A549 (cell line): ENCODE results near the gene PEA15. TPM values are rescaled to one million over a fixed set of nuclear protein-coding genes. Genes with fewer than 3 reads are reported as not detected.

Source experiments
- ATAC-seq, 2 experiments: fragments of 200-7000 bp in 1 of 2; fragments of >200 bp in 1 of 2; cut with Nextera tagmentation in 1 of 2; cut with Tn5 transposase in 1 of 2; 3 replicates each; pipeline versions ENCODE4 v1.8.0 to v1.9.1; 2018 to 2020; ENCODE audit warnings: mild to moderate bottlenecking in 1 of 2, moderate library complexity in 1 of 2
- CTCF ChIA-PET: fragments of 300-600 bp; sonication (Branson Sonifier 250); formaldehyde crosslinking; extraction: SDS; loops from one replicate; lab custom pipeline; 2021; ENCODE audit warnings: antibody characterized with exemption, inconsistent platforms; lab: Yijun Ruan, JAX
- POLR2A ChIA-PET: fragments of 350-600 bp; formaldehyde crosslinking; extraction: SDS; loops from one replicate; lab custom pipeline; 2021; ENCODE audit warnings: antibody characterized with exemption, inconsistent platforms; lab: Yijun Ruan, JAX
- DNase-seq, 2 experiments: peaks; one replicate each; pipeline versions ENCODE4 v3.0.0 to v3.0.0-alpha.2; 2011 to 2016; ENCODE audit warnings: low read depth in 1 of 2, low spot score in 1 of 2
- FAIRE-seq: peaks from 2 replicates; lab custom pipeline; 2011; peaks lifted over from hg19 to GRCh38; lab: Jason Lieb, UNC
- H3K27ac ChIP-seq, 2 experiments: fragments of >200 bp; sonication (Bioruptor Twin); formaldehyde crosslinking; 3 replicates each; pipeline ENCODE4 v1.5.1; 2016 to 2017
- H3K4me1 ChIP-seq: fragments of >200 bp; sonication (Bioruptor Twin); formaldehyde crosslinking; 3 replicates; pipeline ENCODE4 v1.6.1; 2016
- H3K4me2 ChIP-seq: fragments of >200 bp; sonication (Bioruptor Twin); formaldehyde crosslinking; 3 replicates; pipeline ENCODE4 v1.6.1; 2016
- H3K4me3 ChIP-seq: fragments of >200 bp; sonication (Bioruptor Twin); formaldehyde crosslinking; 3 replicates; pipeline ENCODE4 v1.5.1; 2016
- H3K9me3 ChIP-seq: fragments of >200 bp; sonication (Bioruptor Twin); formaldehyde crosslinking; 3 replicates; pipeline ENCODE4 v1.6.1; 2016
- CHD2 ChIP-seq: fragments of 150-350 bp; IDR thresholded peaks from 2 replicates; pipeline ENCODE4 v1.6.1; 2014; ENCODE audit warnings: low read length; ENCODE audit not compliant: partially characterized antibody
- FOSL2 ChIP-seq, 2 experiments: fragments of 450-650 bp in 1 of 2; fragments of >200 bp in 1 of 2; sonication (Bioruptor Twin) in 1 of 2; formaldehyde crosslinking; IDR thresholded peaks; 2 replicates each; pipeline versions ENCODE4 v1.5.0 to v1.6.1; 2016 to 2020; ENCODE audit warnings: mild to moderate bottlenecking in 1 of 2, moderate library complexity in 1 of 2
- GATA3 ChIP-seq: IDR thresholded peaks from 2 replicates; pipeline ENCODE4 v1.6.1; 2012; ENCODE audit warnings: borderline replicate concordance
- HEYL ChIP-seq: fragments of 250-450 bp; sonication (Bioruptor Pico); IDR thresholded peaks from 2 replicates; pipeline ENCODE4 v1.8.0; 2021; ENCODE audit warnings: mild to moderate bottlenecking, moderate library complexity
- JUN ChIP-seq, 2 experiments: fragments of >200 bp; sonication (Bioruptor Twin); formaldehyde crosslinking; IDR thresholded peaks; 2 replicates in 1 of 2; 3 replicates in 1 of 2; pipeline ENCODE4 v1.6.1; 2016 to 2017
- JUNB ChIP-seq: fragments of >200 bp; sonication (Bioruptor Twin); formaldehyde crosslinking; IDR thresholded peaks from 2 replicates; pipeline ENCODE4 v1.6.1; 2016
- MAFK ChIP-seq: fragments of 450-650 bp; IDR thresholded peaks from 2 replicates; pipeline ENCODE4 v1.6.1; 2014; ENCODE audit not compliant: partially characterized antibody
- MAZ ChIP-seq: fragments of 150-350 bp; IDR thresholded peaks from 2 replicates; pipeline ENCODE4 v1.6.1; 2014; ENCODE audit warnings: antibody characterized with exemption, low read depth, low read length, borderline replicate concordance
- NFE2L2 ChIP-seq: fragments of 150-350 bp; conservative IDR thresholded peaks from 2 replicates; pipeline ENCODE4 v1.6.1; 2014; ENCODE audit warnings: low read length
- NR3C1 ChIP-seq: fragments of >200 bp; sonication (Bioruptor Twin); formaldehyde crosslinking; IDR thresholded peaks from 3 replicates; pipeline ENCODE4 v1.6.1; 2017
- POLR2A ChIP-seq: IDR thresholded peaks from 2 replicates; pipeline ENCODE4 v1.6.1; 2012; ENCODE audit warnings: mild to moderate bottlenecking, low read length
- POLR2AphosphoS2 ChIP-seq: conservative IDR thresholded peaks from 2 replicates; pipeline ENCODE4 v1.6.1; 2012; ENCODE audit warnings: low read length, improper control_type of control experiment, inconsistent platforms
- RCOR1 ChIP-seq: fragments of 150-350 bp; IDR thresholded peaks from 2 replicates; pipeline ENCODE4 v1.6.1; 2014; ENCODE audit warnings: antibody characterized with exemption, low read length, low read depth
- RNF2 ChIP-seq: fragments of 200-600 bp; sonication (generic); IDR thresholded peaks from 2 replicates; pipeline ENCODE4 v1.6.1; 2016; ENCODE audit warnings: low read depth, mild to moderate bottlenecking, antibody characterized with exemption, moderate library complexity, borderline replicate concordance
- SREBF2 ChIP-seq: fragments of 450-650 bp; IDR thresholded peaks from 2 replicates; pipeline ENCODE4 v1.6.1; 2014; ENCODE audit warnings: mild to moderate bottlenecking, moderate library complexity
- ZSCAN20 ChIP-seq: fragments of 250-450 bp; sonication (Bioruptor Pico); IDR thresholded peaks from 2 replicates; pipeline ENCODE4 v1.8.0; 2022; ENCODE audit warnings: mild to moderate bottlenecking, moderate library complexity
- WGBS: methylation state at CpG from one replicate; pipeline ENCODE4 v1.1.6; 2017; ENCODE audit errors: missing lambda C conversion rate; 5-methylcytosine and 5-hydroxymethylcytosine counted together
- polyA plus RNA-seq, 4 experiments: library from polyadenylated mRNA; depleted of rRNA in 3 of 4; stranded (reverse); fragments of >200 nt; fragmentation: RNase III in 1 of 4; extraction: RNeasy Plus Mini Kit Qiagen cat#74134 plus additional on column Dnase treatment in 1 of 4; gene quantifications; 2 replicates in 3 of 4; 3 replicates in 1 of 4; pipeline ENCODE4 v1.2.3, GENCODE V29; 2011 to 2017
- TF ChIP-seq, protein P1 (sequence below): IDR thresholded peaks from 2 replicates; pipeline ENCODE4 v1.6.1; 2012; ENCODE audit warnings: low read depth, borderline replicate concordance
- TF ChIP-seq, protein P2 (sequence below): fragments of 250-450 bp; sonication (Bioruptor Pico); IDR thresholded peaks from 2 replicates; pipeline ENCODE4 v1.5.0; 2021; ENCODE audit warnings: mild to moderate bottlenecking, moderate library complexity, borderline replicate concordance
- TF ChIP-seq, protein P3 (sequence below): fragments of >200 bp; sonication (Bioruptor Twin); formaldehyde crosslinking; IDR thresholded peaks from 3 replicates; pipeline ENCODE4 v1.5.1; 2016
- TF ChIP-seq, protein P4 (sequence below): fragments of 450-650 bp; IDR thresholded peaks from 2 replicates; pipeline ENCODE4 v1.6.1; 2014; ENCODE audit warnings: antibody characterized with exemption

The PEA15 gene
- polyA plus RNA-seq, 2 of the 4 experiments (the other 2 are of a cell fraction), result 115 to 136 TPM

DNA sequence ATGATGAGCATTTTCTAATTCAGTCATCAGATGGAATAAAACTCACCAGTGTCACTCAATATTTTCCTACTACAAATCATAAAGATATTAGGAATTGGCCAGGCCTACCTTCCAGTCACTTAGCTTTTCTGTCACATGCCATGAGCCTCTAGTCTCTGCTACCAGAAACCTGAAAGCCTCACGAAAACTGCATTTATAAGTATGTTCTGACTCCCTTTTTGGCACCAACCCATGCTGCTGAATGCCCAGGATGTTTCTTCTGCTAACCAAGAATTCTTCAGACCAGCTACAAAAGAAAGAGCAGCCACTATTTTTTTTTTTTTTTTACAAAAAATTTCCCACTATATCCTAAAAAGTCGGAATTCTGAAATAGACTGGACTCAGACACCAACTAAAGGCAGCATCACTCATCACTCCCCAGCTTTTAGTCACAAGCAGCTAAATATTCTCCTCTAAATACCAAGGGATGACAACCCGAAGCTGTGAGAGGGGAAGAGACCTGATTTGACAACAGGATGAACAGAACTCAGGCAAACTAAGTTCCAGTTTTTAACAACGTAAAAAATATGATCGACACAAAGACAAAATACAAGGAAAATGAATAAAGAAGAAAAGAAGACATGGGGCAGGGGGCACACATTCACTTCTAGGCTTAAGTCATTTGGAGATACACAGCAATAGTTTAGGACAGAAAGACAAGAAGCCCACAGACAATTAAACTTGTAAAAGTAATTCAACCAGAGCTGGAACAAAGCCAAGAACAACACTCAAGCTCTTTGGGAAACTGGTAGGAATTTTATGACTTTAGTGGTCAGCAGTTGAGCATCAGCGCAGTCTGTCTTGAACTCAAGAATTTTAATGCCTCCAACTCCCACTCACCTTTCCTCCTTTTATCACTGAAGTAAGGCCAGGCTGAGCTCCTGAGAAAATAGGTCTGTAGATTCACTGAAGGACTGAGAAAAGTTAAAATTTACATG, 55.5 kb downstream of the PEA15 start:
- no peak for TF ChIP-seq MAFK
- TF ChIP-seq POLR2A, result no peak
- TF ChIP-seq HEYL (CRISPR knock-in tag), result no peak
- no peak for TF ChIP-seq ZSCAN20
- TF ChIP-seq RNF2, result no peak
- TF ChIP-seq NR3C1, result no peak
- TF ChIP-seq CHD2, result no peak
- no peak for TF ChIP-seq FOSL2 (IDR thresholded peaks at IDR 0.05)
- no peak for TF ChIP-seq FOSL2 (CRISPR knock-in tag; IDR thresholded peaks at IDR 0.05)
- TF ChIP-seq, protein P1, sequence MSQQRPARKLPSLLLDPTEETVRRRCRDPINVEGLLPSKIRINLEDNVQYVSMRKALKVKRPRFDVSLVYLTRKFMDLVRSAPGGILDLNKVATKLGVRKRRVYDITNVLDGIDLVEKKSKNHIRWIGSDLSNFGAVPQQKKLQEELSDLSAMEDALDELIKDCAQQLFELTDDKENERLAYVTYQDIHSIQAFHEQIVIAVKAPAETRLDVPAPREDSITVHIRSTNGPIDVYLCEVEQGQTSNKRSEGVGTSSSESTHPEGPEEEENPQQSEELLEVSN, result no peak
- TF ChIP-seq, protein P2, sequence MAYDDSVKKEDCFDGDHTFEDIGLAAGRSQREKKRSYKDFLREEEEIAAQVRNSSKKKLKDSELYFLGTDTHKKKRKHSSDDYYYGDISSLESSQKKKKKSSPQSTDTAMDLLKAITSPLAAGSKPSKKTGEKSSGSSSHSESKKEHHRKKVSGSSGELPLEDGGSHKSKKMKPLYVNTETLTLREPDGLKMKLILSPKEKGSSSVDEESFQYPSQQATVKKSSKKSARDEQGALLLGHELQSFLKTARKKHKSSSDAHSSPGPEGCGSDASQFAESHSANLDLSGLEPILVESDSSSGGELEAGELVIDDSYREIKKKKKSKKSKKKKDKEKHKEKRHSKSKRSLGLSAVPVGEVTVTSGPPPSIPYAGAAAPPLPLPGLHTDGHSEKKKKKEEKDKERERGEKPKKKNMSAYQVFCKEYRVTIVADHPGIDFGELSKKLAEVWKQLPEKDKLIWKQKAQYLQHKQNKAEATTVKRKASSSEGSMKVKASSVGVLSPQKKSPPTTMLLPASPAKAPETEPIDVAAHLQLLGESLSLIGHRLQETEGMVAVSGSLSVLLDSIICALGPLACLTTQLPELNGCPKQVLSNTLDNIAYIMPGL (CRISPR knock-in tag), result no peak
- no peak for TF ChIP-seq POLR2AphosphoS2
- TF ChIP-seq MAZ, result no peak
- TF ChIP-seq RCOR1, result no peak
- TF ChIP-seq, protein P3, sequence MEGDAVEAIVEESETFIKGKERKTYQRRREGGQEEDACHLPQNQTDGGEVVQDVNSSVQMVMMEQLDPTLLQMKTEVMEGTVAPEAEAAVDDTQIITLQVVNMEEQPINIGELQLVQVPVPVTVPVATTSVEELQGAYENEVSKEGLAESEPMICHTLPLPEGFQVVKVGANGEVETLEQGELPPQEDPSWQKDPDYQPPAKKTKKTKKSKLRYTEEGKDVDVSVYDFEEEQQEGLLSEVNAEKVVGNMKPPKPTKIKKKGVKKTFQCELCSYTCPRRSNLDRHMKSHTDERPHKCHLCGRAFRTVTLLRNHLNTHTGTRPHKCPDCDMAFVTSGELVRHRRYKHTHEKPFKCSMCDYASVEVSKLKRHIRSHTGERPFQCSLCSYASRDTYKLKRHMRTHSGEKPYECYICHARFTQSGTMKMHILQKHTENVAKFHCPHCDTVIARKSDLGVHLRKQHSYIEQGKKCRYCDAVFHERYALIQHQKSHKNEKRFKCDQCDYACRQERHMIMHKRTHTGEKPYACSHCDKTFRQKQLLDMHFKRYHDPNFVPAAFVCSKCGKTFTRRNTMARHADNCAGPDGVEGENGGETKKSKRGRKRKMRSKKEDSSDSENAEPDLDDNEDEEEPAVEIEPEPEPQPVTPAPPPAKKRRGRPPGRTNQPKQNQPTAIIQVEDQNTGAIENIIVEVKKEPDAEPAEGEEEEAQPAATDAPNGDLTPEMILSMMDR, result no peak
- TF ChIP-seq JUNB, result no peak
- TF ChIP-seq GATA3, result no peak
- TF ChIP-seq NFE2L2, result no peak
- TF ChIP-seq, all 56 proteins: peak for 0
- Histone ChIP-seq H3K27ac (peak overlapping the region; percentile 96 to 99), H3K9me3 (no peaks in the 10 kb centered on the region), H3K4me3 (peak overlapping the region; percentile 83), H3K4me2 (peak overlapping the region; percentile 92), H3K4me1 (peaks cover 45% of the 10 kb centered on the region)
- 61% methylated on average over 6 of the region's 6 CpGs for WGBS
- ChIA-PET POLR2A (interaction anchor here (0.8 to 3.7 kb wide), 2 partner anchors 9 to 140 kb away, joined by 3 to 22 read pairs; partner anchors contain the start of gene VANGL2), CTCF (interaction anchor here (0.9 to 7.1 kb wide), 7 partner anchors 8 to 214 kb away, joined by 3 to 63 read pairs (median 6); no protein-coding TSS in a partner anchor)
- FAIRE-seq (no peak), DNase-seq (no peak), ATAC-seq (no peak)

DNA sequence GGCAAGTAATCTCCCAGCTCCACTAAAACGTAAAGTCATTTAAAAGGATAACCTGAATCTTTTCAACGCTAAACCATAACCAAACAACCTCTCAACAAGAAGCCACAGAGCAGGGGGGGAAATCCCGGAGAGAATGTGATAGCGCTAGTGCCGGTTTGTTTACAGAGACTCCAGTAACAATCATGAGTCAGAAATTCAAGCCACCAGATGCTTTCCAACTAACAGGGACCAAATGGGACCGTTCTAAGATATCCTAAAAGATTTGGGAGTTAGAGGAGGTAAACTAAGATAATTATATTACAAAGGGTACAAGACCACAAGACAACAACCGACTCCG, 56.3 kb downstream of the PEA15 start:
- H3K4me2 ChIP-seq, result peak overlapping the region; percentile 92
- H3K9me3 ChIP-seq, result no peaks in the 10 kb centered on the region
- ChIA-PET CTCF (interaction anchor here (0.9 to 7.1 kb wide), 9 partner anchors 9 to 160 kb away, joined by 3 to 63 read pairs (median 6); no protein-coding TSS in a partner anchor), POLR2A (interaction anchor here (0.9 to 3.7 kb wide), 2 partner anchors 10 to 112 kb away, joined by 3 to 22 read pairs; no protein-coding TSS in a partner anchor)
- 2% methylated on average over 8 of the region's 8 CpGs for WGBS
- TF ChIP-seq, protein P4, sequence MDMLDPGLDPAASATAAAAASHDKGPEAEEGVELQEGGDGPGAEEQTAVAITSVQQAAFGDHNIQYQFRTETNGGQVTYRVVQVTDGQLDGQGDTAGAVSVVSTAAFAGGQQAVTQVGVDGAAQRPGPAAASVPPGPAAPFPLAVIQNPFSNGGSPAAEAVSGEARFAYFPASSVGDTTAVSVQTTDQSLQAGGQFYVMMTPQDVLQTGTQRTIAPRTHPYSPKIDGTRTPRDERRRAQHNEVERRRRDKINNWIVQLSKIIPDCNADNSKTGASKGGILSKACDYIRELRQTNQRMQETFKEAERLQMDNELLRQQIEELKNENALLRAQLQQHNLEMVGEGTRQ, result no peak
- TF ChIP-seq FOSL2 (IDR thresholded peaks at IDR 0.05) (no peak), FOSL2 (CRISPR knock-in tag; IDR thresholded peaks at IDR 0.05) (peak; percentile 64), JUN (IDR thresholded peaks at IDR 0.05) (0 out of 5 replicates have a peak, but pooled peaks of 1 of the 2 experiments have one; percentile 21), SREBF2 (no peak)
- peak overlapping the region; percentile 83 for H3K4me3 ChIP-seq
- H3K4me1 ChIP-seq, result peaks cover 42% of the 10 kb centered on the region
- FAIRE-seq (no peak), DNase-seq (peak; percentile 72 to 89), ATAC-seq (peak; percentile 66 to 72; a peak in 5 of 6 replicates)
- peak overlapping the region; percentile 96 to 99 for H3K27ac ChIP-seq
